Esophagus muscularis mucosa (tissue), 4 donors: ENCODE measurements around the gene GPATCH8. TPM values are rescaled to one million over a fixed set of nuclear protein-coding genes. Genes with fewer than 3 reads are reported as not detected.
A peak's percentile ranks its signal among the peaks of the same experiment; 100 is the strongest.

ENCODE experiments used
- DNase-seq: peaks from one replicate; pipeline ENCODE4 v3.0.0-alpha.2; 2017; ENCODE audit errors: extremely low spot score
- H3K27ac ChIP-seq, 4 donors: fragments of 200-600 bp; sonication (generic); replicated peaks in 1 of 4; 1 replicate in 3 of 4; 2 replicates in 1 of 4; pipeline ENCODE4 v1.5.1; 2016 to 2019; ENCODE audit warnings: mild to moderate bottlenecking in 1 of 4
- H3K27me3 ChIP-seq, 4 donors: fragments of 200-600 bp; sonication (generic); one replicate each; pipeline versions ENCODE4 v1.5.1 to v1.6.0; 2016 to 2019
- H3K36me3 ChIP-seq, 4 donors: fragments of 200-600 bp; sonication (generic); one replicate each; pipeline ENCODE4 v1.5.1; 2016 to 2019
- H3K4me1 ChIP-seq, 4 donors: fragments of 200-600 bp; sonication (generic); one replicate each; pipeline ENCODE4 v1.5.1; 2016 to 2019
- H3K4me3 ChIP-seq, 4 donors: fragments of 200-600 bp; sonication (generic); 1 replicate in 2 of 4; 2 replicates in 2 of 4; pipeline ENCODE4 v1.5.1; 2016 to 2019; ENCODE audit warnings: mild to moderate bottlenecking in 4 of 4, moderate library complexity in 1 of 4
- H3K9me3 ChIP-seq, 4 donors: fragments of 200-600 bp; sonication (generic); 1 replicate in 3 of 4; 2 replicates in 1 of 4; pipeline ENCODE4 v1.5.1; 2016 to 2019
- CTCF ChIP-seq, 3 experiments: fragments of 200-600 bp in 2 of 3; fragments of 450-650 bp in 1 of 3; sonication (generic) in 2 of 3; IDR thresholded peaks; one replicate each; pipeline ENCODE4 v1.5.1; 2017 to 2019; ENCODE audit warnings: antibody characterized with exemption in 3 of 3, mild to moderate bottlenecking in 2 of 3, moderate library complexity in 1 of 3
- EP300 ChIP-seq: sonication (generic); formaldehyde crosslinking; IDR thresholded peaks from one replicate; pipeline ENCODE4 v1.6.1; 2017; ENCODE audit warnings: antibody characterized with exemption
- POLR2A ChIP-seq: fragments of 450-650 bp; IDR thresholded peaks from one replicate; pipeline ENCODE4 v1.6.1; 2017; ENCODE audit warnings: antibody characterized with exemption, moderate library complexity, mild to moderate bottlenecking, low read depth
- POLR2AphosphoS5 ChIP-seq, 2 donors: sonication (generic); formaldehyde crosslinking; IDR thresholded peaks; one replicate each; pipeline ENCODE4 v1.6.1; 2017; ENCODE audit warnings: antibody characterized with exemption in 2 of 2
- WGBS: methylation state at CpG from one replicate; pipeline ENCODE4 v1.1.5; 2018; 5-methylcytosine and 5-hydroxymethylcytosine counted together
- intact Hi-C: fragments of 100-400 bp; cut with DNase I; formaldehyde crosslinking; loops from one replicate; pipeline ENCODE4 v1.15.1; 2023
- total RNA-seq, 4 donors: library from RNA; depleted of rRNA; stranded (reverse); fragments of >200 nt; gene quantifications; one replicate each; pipeline versions ENCODE4 v1.1.0 to v1.2.1, GENCODE V29; 2016

GPATCH8 gene
- total RNA-seq, 4 donors from 2014 or later: 21.0 to 51.1 (median 27.9) TPM

GRCh38 chr17:44387804-44388203 lies 115.4 kb downstream of the GPATCH8 start:
- Histone ChIP-seq H3K27ac (no peak overlapping the region), H3K27me3 (peaks cover 0 to 25% (median 0%) of the 10 kb centered on the region in 4 donors), H3K36me3 (no peaks in the 10 kb centered on the region), H3K4me1 (peaks cover 15 to 21% (median 19%) of the 10 kb centered on the region in 4 donors), H3K9me3 (no peaks in the 10 kb centered on the region), H3K4me3 (no peak overlapping the region)
- WGBS: 96% methylated on average over 2 of the region's 2 CpGs
- intact Hi-C loops: no loop called here
- no peak for TF ChIP-seq EP300
- no peak for TF ChIP-seq POLR2A
- TF ChIP-seq POLR2AphosphoS5 (IDR thresholded peaks at IDR 0.05): no peak
- TF ChIP-seq CTCF (IDR thresholded peaks at IDR 0.05): no peak
- DNase-seq: no peak

GRCh38 chr17:44386182-44386525 lies 117.1 kb downstream of the GPATCH8 start:
- intact Hi-C loops: no loop called here
- H3K36me3 ChIP-seq: no peaks in the 10 kb centered on the region
- DNase-seq: no peak
- H3K9me3 ChIP-seq: no peaks in the 10 kb centered on the region
- 46% methylated on average over 7 of the region's 10 CpGs for WGBS
- peak overlapping the region; percentile 51 to 70 (median 60) for H3K4me3 ChIP-seq
- TF ChIP-seq POLR2A (no peak), POLR2AphosphoS5 (IDR thresholded peaks at IDR 0.05) (no peak), CTCF (IDR thresholded peaks at IDR 0.05) (no peak), EP300 (no peak)
- H3K4me1 ChIP-seq: peaks cover 15 to 21% (median 19%) of the 10 kb centered on the region in 4 donors
- H3K27me3 ChIP-seq: peaks cover 0 to 25% (median 0%) of the 10 kb centered on the region in 4 donors
- no peak overlapping the region for H3K27ac ChIP-seq

GRCh38 chr17:44385287-44386181 lies 117.7 kb downstream of the GPATCH8 start:
- intact Hi-C loops: no loop called here
- DNase-seq: peak; percentile 96

GRCh38 chr17:44384823-44385286 lies 118.4 kb downstream of the GPATCH8 start:
- DNase-seq: no peak
- peak overlapping the region in 1 of 4 donors; percentile 24 for H3K27ac ChIP-seq
- no peaks in the 10 kb centered on the region for H3K9me3 ChIP-seq
- H3K4me1 ChIP-seq: peaks cover 15 to 21% (median 19%) of the 10 kb centered on the region in 4 donors
- intact Hi-C loops: no loop called here
- H3K4me3 ChIP-seq: peak overlapping the region; percentile 51 to 70 (median 60)
- peaks cover 0 to 28% (median 0%) of the 10 kb centered on the region in 4 donors for H3K27me3 ChIP-seq
- no peak for TF ChIP-seq EP300
- TF ChIP-seq CTCF (IDR thresholded peaks at IDR 0.05): no peak
- TF ChIP-seq POLR2AphosphoS5 (IDR thresholded peaks at IDR 0.05): no peak
- TF ChIP-seq POLR2A: no peak
- WGBS: 4% methylated on average over 20 of the region's 26 CpGs
- no peaks in the 10 kb centered on the region for H3K36me3 ChIP-seq

More at GRCh38 chr17:44385287-44386181, 117.7 kb downstream of the GPATCH8 start:
- H3K4me3 ChIP-seq: peak overlapping the region; percentile 51 to 70 (median 60)
- WGBS: under 1% methylated on average over 30 of the region's 68 CpGs
- no peaks in the 10 kb centered on the region for H3K36me3 ChIP-seq
- H3K27me3 ChIP-seq: peaks cover 0 to 27% (median 0%) of the 10 kb centered on the region in 4 donors
- no peaks in the 10 kb centered on the region for H3K9me3 ChIP-seq
- H3K4me1 ChIP-seq: peaks cover 15 to 21% (median 19%) of the 10 kb centered on the region in 4 donors
- TF ChIP-seq POLR2A (no peak), CTCF (IDR thresholded peaks at IDR 0.05) (peak in 1 of 3 experiments; percentile 12), POLR2AphosphoS5 (IDR thresholded peaks at IDR 0.05) (peak; percentile 61 to 72)
- peak overlapping the region in 1 of 4 donors; percentile 44 for H3K27ac ChIP-seq
